Measurements from ENCODE around the gene DNAH17.

DNAH17 gene

GRCh38 chr17:78384479-78385175 lies 192.6 kb downstream of the DNAH17 start:
- no peak for DNase-seq

GRCh38 chr17:78383725-78384471 lies 193.3 kb downstream of the DNAH17 start:
- peak; percentile 98 for DNase-seq

- peak; percentile 85 for DNase-seq
Measured at GRCh38 chr17:78381601-78382232, 195.5 kb downstream of the DNAH17 start.

- no peak for DNase-seq
Measured at GRCh38 chr17:78380370-78380769, 196.8 kb downstream of the DNAH17 start.

GRCh38 chr17:78379131-78379491 lies 198.1 kb downstream of the DNAH17 start:
- DNase-seq: peak; percentile 84

- DNase-seq: peak; percentile 90
Measured at GRCh38 chr17:78378225-78379130, 198.7 kb downstream of the DNAH17 start, which contains the start of gene PGS1. TSS of gene PGS1 (plus strand) at chr17:78378649. CDS start at chr17:78378666, 17 bp downstream.

GRCh38 chr17:78377858-78378224 lies 199.4 kb downstream of the DNAH17 start:
- no peak for DNase-seq

- DNase-seq: no peak
Measured at GRCh38 chr17:78376161-78376560, 201.0 kb downstream of the DNAH17 start.

GRCh38 chr17:78375401-78376151 lies 201.6 kb downstream of the DNAH17 start:
- DNase-seq: peak; percentile 97

GRCh38 chr17:78374631-78375274 lies 202.4 kb downstream of the DNAH17 start:
- DNase-seq: peak; percentile 77

GRCh38 chr17:78374189-78374588 lies 203.0 kb downstream of the DNAH17 start:
- DNase-seq: no peak
